ENCODE results near the gene CGB8.
A peak's percentile ranks its signal among the peaks of the same experiment; 100 is the strongest.

Gene CGB8

DNA sequence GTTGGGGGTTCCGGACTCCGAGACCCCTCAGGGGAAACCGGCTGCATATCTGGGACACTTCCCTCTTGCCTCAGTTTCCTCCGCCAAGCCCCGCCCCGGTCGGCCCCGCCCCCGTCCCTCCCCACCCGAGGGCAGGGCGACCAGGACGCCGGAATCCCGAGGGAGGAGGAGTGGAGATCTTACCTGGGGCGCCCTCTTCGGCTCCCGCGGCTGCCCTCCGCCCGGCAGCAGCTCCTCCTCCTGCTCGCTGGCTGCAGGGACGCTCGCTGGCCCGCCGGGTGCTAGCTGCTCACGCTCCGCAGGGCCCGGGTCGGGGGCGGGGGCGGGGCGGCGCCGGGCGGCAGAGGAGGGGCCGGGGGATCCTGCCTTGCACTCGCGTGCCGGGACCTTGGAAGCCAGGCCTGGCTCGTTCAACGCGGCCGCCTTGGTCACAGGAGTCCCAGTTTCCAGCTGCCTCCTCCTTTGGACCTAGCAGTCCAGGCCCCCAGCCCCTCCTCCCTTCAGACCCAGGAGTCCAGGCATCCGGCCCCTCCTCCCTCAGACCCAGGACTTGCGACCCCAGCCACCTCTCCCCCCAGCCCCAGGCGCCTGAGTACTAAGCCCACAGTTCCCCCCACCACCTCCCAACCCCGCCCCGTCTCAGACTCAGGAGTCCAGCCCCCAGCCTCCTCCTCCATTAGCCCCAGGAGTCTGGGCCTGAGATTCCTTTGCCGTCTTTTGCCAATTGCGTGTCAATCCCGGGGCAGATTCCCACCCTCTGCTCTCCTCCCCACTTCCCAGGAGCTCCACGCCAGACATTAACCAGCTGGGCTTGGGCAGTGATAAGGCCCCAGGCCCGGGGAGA lies 16.1 kb upstream of the CGB8 start, which contains the start of gene NTF4:
Gene NTF4 (minus strand): TSS at position 51 of the 844 bp plus-strand sequence. CDS start 2,821 bp downstream, outside the sequence.
- Histone ChIP-seq H3K4me1 (ENCODE audit: insufficient read depth, low read length, severe bottlenecking) (no peaks in the 10 kb centered on the region), H3K9me2 (ENCODE audit: low read depth, low read length) (no peaks in the 10 kb centered on the region), H2AFZ (ENCODE audit: low read length) (no peak within 1 kb of the TSS), H3K27ac (ENCODE audit: low read depth, low read length, poor library complexity, severe bottlenecking) (no peak within 1 kb of the TSS), H3K9me3 (ENCODE audit: low read length) (no peaks in the 10 kb centered on the region), H3K4me2 (ENCODE audit: low read length) (peak within 1 kb of the TSS; percentile 16; the same call in 1 of the 2 replicates), H3K4me3 (ENCODE audit: low read depth, low read length, poor library complexity, severe bottlenecking) (peak within 1 kb of the TSS; percentile 5), H4K20me1 (ENCODE audit: insufficient read depth, low read length) (no peaks in the 10 kb centered on the region), H3K79me2 (ENCODE audit: insufficient read depth, low read length) (no peaks in the 10 kb centered on the region), H3K27me3 (ENCODE audit: insufficient read depth, low read length) (peaks cover 14% of the 10 kb centered on the region), H3F3A (ENCODE audit: insufficient read depth, low read length) (no peaks in the 10 kb centered on the region), H3K9ac (ENCODE audit: low read length) (no peak within 1 kb of the TSS), H3K36me3 (ENCODE audit: insufficient read depth, low read length) (no peaks in the 10 kb centered on the region)
- no peak for TF ChIP-seq EZH2 (IDR thresholded peaks at IDR 0.05; ENCODE audit: borderline replicate concordance, low read length)

DNA sequence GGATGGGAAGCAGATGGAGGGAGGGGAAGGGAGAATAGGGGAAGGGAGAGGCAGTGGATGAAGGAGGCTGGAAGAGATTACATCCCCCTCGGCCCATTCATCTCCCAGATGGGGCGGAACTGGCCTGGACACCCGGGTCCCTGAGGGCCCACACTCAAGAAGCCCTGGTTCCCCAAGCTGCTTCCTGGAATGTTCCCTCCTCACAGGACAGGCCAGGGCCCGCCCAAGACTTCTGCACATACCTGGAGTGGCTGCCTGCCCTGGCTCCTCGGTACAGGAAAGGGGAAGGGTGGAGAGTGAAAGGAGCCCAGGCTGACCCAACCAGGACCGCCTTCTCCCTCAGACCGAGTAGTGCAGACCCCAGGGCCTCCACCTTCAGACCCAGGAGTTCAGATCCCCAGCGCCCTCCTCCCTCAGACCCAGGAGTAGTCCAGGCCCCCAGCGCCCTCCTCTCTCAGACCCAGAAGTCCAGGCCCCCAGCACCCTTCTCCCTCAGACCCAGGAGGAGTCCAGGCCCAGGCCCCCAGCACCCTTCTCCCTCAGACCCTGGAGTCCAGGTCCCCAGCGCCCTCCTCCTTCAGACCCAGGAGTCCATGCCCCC lies 15.2 kb upstream of the CGB8 start:
- Histone ChIP-seq H3K4me2 (ENCODE audit: low read length) (no peak overlapping the region), H4K20me1 (ENCODE audit: insufficient read depth, low read length) (no peaks in the 10 kb centered on the region), H3K9me3 (ENCODE audit: low read length) (no peaks in the 10 kb centered on the region), H2AFZ (ENCODE audit: low read length) (no peak overlapping the region), H3K27ac (ENCODE audit: low read depth, low read length, poor library complexity, severe bottlenecking) (no peak overlapping the region), H3K4me1 (ENCODE audit: insufficient read depth, low read length, severe bottlenecking) (no peaks in the 10 kb centered on the region), H3K36me3 (ENCODE audit: insufficient read depth, low read length) (no peaks in the 10 kb centered on the region), H3K27me3 (ENCODE audit: insufficient read depth, low read length) (peaks cover 12% of the 10 kb centered on the region), H3K79me2 (ENCODE audit: insufficient read depth, low read length) (no peaks in the 10 kb centered on the region), H3K9me2 (ENCODE audit: low read depth, low read length) (no peaks in the 10 kb centered on the region), H3K9ac (ENCODE audit: low read length) (no peak overlapping the region), H3F3A (ENCODE audit: insufficient read depth, low read length) (no peaks in the 10 kb centered on the region), H3K4me3 (ENCODE audit: low read depth, low read length, poor library complexity, severe bottlenecking) (no peak overlapping the region)
- TF ChIP-seq, protein P1, sequence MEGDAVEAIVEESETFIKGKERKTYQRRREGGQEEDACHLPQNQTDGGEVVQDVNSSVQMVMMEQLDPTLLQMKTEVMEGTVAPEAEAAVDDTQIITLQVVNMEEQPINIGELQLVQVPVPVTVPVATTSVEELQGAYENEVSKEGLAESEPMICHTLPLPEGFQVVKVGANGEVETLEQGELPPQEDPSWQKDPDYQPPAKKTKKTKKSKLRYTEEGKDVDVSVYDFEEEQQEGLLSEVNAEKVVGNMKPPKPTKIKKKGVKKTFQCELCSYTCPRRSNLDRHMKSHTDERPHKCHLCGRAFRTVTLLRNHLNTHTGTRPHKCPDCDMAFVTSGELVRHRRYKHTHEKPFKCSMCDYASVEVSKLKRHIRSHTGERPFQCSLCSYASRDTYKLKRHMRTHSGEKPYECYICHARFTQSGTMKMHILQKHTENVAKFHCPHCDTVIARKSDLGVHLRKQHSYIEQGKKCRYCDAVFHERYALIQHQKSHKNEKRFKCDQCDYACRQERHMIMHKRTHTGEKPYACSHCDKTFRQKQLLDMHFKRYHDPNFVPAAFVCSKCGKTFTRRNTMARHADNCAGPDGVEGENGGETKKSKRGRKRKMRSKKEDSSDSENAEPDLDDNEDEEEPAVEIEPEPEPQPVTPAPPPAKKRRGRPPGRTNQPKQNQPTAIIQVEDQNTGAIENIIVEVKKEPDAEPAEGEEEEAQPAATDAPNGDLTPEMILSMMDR (IDR thresholded peaks at IDR 0.05; ENCODE audit: low read length), result no peak
- TF ChIP-seq EZH2 (IDR thresholded peaks at IDR 0.05; ENCODE audit: borderline replicate concordance, low read length), result no peak

DNA sequence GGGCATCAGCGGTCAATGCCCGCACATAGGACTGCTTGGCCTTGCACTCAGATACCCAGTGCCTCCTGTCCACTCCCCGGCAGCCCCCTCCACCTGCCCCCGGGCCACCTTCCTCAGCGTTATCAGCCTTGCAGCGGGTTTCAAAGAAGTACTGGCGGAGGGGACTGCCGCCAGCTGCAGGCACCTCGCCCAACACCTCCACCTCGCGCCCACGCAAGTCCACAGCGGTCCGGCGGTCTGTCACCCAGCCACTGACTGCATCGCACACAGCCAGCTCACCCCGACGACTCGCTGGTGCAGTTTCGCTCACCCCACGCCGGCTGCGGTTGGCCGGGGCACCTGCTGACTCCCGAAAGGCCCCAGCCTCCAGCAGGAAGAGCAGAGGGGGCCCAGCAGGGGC lies 12.5 kb upstream of the CGB8 start:
- H3K36me3 ChIP-seq (ENCODE audit: insufficient read depth, low read length), result no peaks in the 10 kb centered on the region
- no peaks in the 10 kb centered on the region for H3K79me2 ChIP-seq (ENCODE audit: insufficient read depth, low read length)
- H3K27me3 ChIP-seq (ENCODE audit: insufficient read depth, low read length), result peaks cover 10% of the 10 kb centered on the region; the same call in 1 of the 2 replicates
- H3K4me1 ChIP-seq (ENCODE audit: insufficient read depth, low read length, severe bottlenecking), result peaks cover 2% of the 10 kb centered on the region
- no peak overlapping the region for H3K27ac ChIP-seq (ENCODE audit: low read depth, low read length, poor library complexity, severe bottlenecking)
- H4K20me1 ChIP-seq (ENCODE audit: insufficient read depth, low read length), result no peaks in the 10 kb centered on the region
- TF ChIP-seq, protein P1 (IDR thresholded peaks at IDR 0.05; ENCODE audit: low read length), result no peak
- no peaks in the 10 kb centered on the region for H3K9me2 ChIP-seq (ENCODE audit: low read depth, low read length)
- no peak overlapping the region for H3K9ac ChIP-seq (ENCODE audit: low read length)
- no peaks in the 10 kb centered on the region for H3F3A ChIP-seq (ENCODE audit: insufficient read depth, low read length)
- no peak overlapping the region for H3K4me3 ChIP-seq (ENCODE audit: low read depth, low read length, poor library complexity, severe bottlenecking)
- H3K9me3 ChIP-seq (ENCODE audit: low read length), result no peaks in the 10 kb centered on the region
- H3K4me2 ChIP-seq (ENCODE audit: low read length), result no peak overlapping the region
- H2AFZ ChIP-seq (ENCODE audit: low read length), result no peak overlapping the region

Data from OCI-LY1 (cell line).